Activated CD8-positive, alpha-beta T cell treated with anti-CD3 and anti-CD28 coated beads, Interleukin-2, amount 10 ng/mL, durations not matched to agents 7 days and 5 days (primary cell): Measurements from ENCODE around the gene UBASH3A. TPM values are rescaled to one million over a fixed set of nuclear protein-coding genes. Genes with fewer than 3 reads are reported as not detected.
A peak's percentile ranks its signal among the peaks of the same experiment; 100 is the strongest.

ENCODE experiments used
- ATAC-seq: fragments of 150-1000 bp; cut with Tn5 transposase; one replicate; pipeline ENCODE4 v1.10.0; 2021; ENCODE audit warnings: moderate library complexity
- CTCF ChIA-PET: fragments of 350-600 bp; sonication (Branson Sonifier 250); formaldehyde crosslinking; loops from one replicate; lab custom pipeline; 2021; ENCODE audit warnings: antibody characterized with exemption; lab: Charles Lee
- POLR2A ChIA-PET: fragments of 350-600 bp; sonication (Branson Sonifier 250); formaldehyde crosslinking; loops from one replicate; lab custom pipeline; 2021; ENCODE audit warnings: antibody characterized with exemption; lab: Charles Lee
- DNase-seq: peaks from one replicate; pipeline ENCODE4 v3.0.0-alpha.2; 2020
- H3K27ac Mint-ChIP-seq: one replicate; pipeline ENCODE4 v1.8.0; 2021; ENCODE audit warnings: mild to moderate bottlenecking, mixed read lengths
- H3K27me3 Mint-ChIP-seq: one replicate; pipeline ENCODE4 v1.8.0; 2021; ENCODE audit warnings: low read depth, mixed read lengths
- H3K36me3 Mint-ChIP-seq: one replicate; pipeline ENCODE4 v1.8.0; 2021; ENCODE audit warnings: low read depth, mixed read lengths
- H3K4me1 Mint-ChIP-seq: one replicate; pipeline ENCODE4 v1.8.0; 2021; ENCODE audit warnings: low read depth, mixed read lengths
- H3K4me3 Mint-ChIP-seq: one replicate; pipeline ENCODE4 v1.8.0; 2021; ENCODE audit warnings: mild to moderate bottlenecking, mixed read lengths
- H3K9me3 Mint-ChIP-seq: one replicate; pipeline ENCODE4 v1.8.0; 2022; ENCODE audit warnings: mixed read lengths; ENCODE audit not compliant: insufficient read depth
- total RNA-seq, 2 experiments: library from RNA; stranded (reverse); gene quantifications; one replicate each; pipeline ENCODE4 v1.2.3, GENCODE V29; 2021

The UBASH3A gene
- total RNA-seq, 2 experiments from 2014 or later = 68.7 to 74.0 TPM

- no peaks in the 10 kb centered on the region for H3K36me3 Mint-ChIP-seq
- H3K9me3 Mint-ChIP-seq = no peaks in the 10 kb centered on the region
- H3K4me3 Mint-ChIP-seq = no peak overlapping the region
- H3K4me1 Mint-ChIP-seq = peaks cover 19% of the 10 kb centered on the region
- CTCF ChIA-PET = interaction anchor here (1.0 to 1.5 kb wide), 3 partner anchors 9 to 184 kb away, joined by 3 to 5 read pairs (median 4); no protein-coding TSS in a partner anchor
- H3K27me3 Mint-ChIP-seq = peaks cover 30% of the 10 kb centered on the region
- POLR2A ChIA-PET = interaction anchor here (0.7 kb wide), 1 partner anchor 221 kb away, joined by 3 read pairs; no protein-coding TSS in a partner anchor
- ATAC-seq (no peak), DNase-seq (no peak)
- no peak overlapping the region for H3K27ac Mint-ChIP-seq
Observed at GRCh38 chr21:42493109-42494060, 89.7 kb downstream of the UBASH3A start.

GRCh38 chr21:42495027-42495426, 91.3 kb downstream of the UBASH3A start:
- no peak for DNase-seq
- Mint-ChIP-seq H3K9me3 (no peaks in the 10 kb centered on the region), H3K4me3 (no peak overlapping the region), H3K27me3 (peaks cover 24% of the 10 kb centered on the region), H3K4me1 (peaks cover 19% of the 10 kb centered on the region), H3K27ac (no peak overlapping the region), H3K36me3 (no peaks in the 10 kb centered on the region)
- CTCF ChIA-PET = interaction anchor here (1.2 to 1.5 kb wide), 2 partner anchors 10 to 33 kb away, joined by 3 to 4 read pairs; no protein-coding TSS in a partner anchor
- ATAC-seq = no peak
- POLR2A ChIA-PET = interaction anchor here (1.9 kb wide), 1 partner anchor 17 kb away, joined by 6 read pairs; no protein-coding TSS in a partner anchor

- ATAC-seq (no peak), DNase-seq (no peak)
- H3K36me3 Mint-ChIP-seq = no peaks in the 10 kb centered on the region
- H3K27ac Mint-ChIP-seq = peak overlapping the region; percentile 89
- peak overlapping the region; percentile 80 for H3K4me3 Mint-ChIP-seq
- no peaks in the 10 kb centered on the region for H3K9me3 Mint-ChIP-seq
- peaks cover 19% of the 10 kb centered on the region for H3K4me1 Mint-ChIP-seq
- CTCF ChIA-PET = interaction anchor here (1.2 kb wide), 1 partner anchor 32 kb away, joined by 3 read pairs; no protein-coding TSS in a partner anchor
- H3K27me3 Mint-ChIP-seq = peaks cover 24% of the 10 kb centered on the region
- POLR2A ChIA-PET = interaction anchor here (0.8 to 1.9 kb wide), 3 partner anchors 17 to 31 kb away, joined by 3 to 6 read pairs (median 5); no protein-coding TSS in a partner anchor
Observed at GRCh38 chr21:42495765-42496119, 92.0 kb downstream of the UBASH3A start.

GRCh38 chr21:42496120-42496838, 92.6 kb downstream of the UBASH3A start, which contains the start of gene RSPH1:
Gene RSPH1, minus strand, starts transcription at chr21:42496224. Its CDS starts 38 bp downstream, at chr21:42496186.
- Mint-ChIP-seq H3K27ac (peak within 1 kb of the TSS; percentile 89), H3K4me1 (peaks cover 19% of the 10 kb centered on the region), H3K9me3 (no peaks in the 10 kb centered on the region), H3K4me3 (peak within 1 kb of the TSS; percentile 80), H3K27me3 (peaks cover 21% of the 10 kb centered on the region), H3K36me3 (no peaks in the 10 kb centered on the region)
- DNase-seq (peak; percentile 100), ATAC-seq (peak; percentile 96)
- POLR2A ChIA-PET = interaction anchor here (0.5 to 1.9 kb wide), 4 partner anchors 15 to 31 kb away, joined by 3 to 6 read pairs (median 4); no protein-coding TSS in a partner anchor
- CTCF ChIA-PET = interaction anchor here (1.0 kb wide), 2 partner anchors 9 to 18 kb away, joined by 5 to 6 read pairs; partner anchors contain the start of gene SLC37A1

- no peak for DNase-seq
- CTCF ChIA-PET = interaction anchor here (1.0 kb wide), 2 partner anchors 9 to 18 kb away, joined by 5 to 6 read pairs; partner anchors contain the start of gene SLC37A1
- Mint-ChIP-seq H3K27me3 (peaks cover 20% of the 10 kb centered on the region), H3K9me3 (no peaks in the 10 kb centered on the region), H3K36me3 (no peaks in the 10 kb centered on the region), H3K4me1 (peaks cover 19% of the 10 kb centered on the region), H3K27ac (peak overlapping the region; percentile 89), H3K4me3 (peak overlapping the region; percentile 80)
- POLR2A ChIA-PET = interaction anchor here (0.5 to 1.9 kb wide), 2 partner anchors 14 to 16 kb away, joined by 3 to 6 read pairs; no protein-coding TSS in a partner anchor
- ATAC-seq = no peak
Observed at GRCh38 chr21:42496839-42497202, 93.1 kb downstream of the UBASH3A start.

Other genes starting within 250 kb of the UBASH3A start
- gene ABCG1, start 184.8 kb upstream of the UBASH3A start, total RNA-seq = 1 to 10 TPM; 6.7 to 8.0 TPM
- gene TFF3, start 88.5 kb upstream of the UBASH3A start, total RNA-seq = not detected
- not detected for gene TFF2, start 52.9 kb upstream of the UBASH3A start, total RNA-seq
- not detected for gene TFF1, start 37.4 kb upstream of the UBASH3A start, total RNA-seq
- gene TMPRSS3, start 7.8 kb upstream of the UBASH3A start, total RNA-seq = 10 to 100 TPM in 1 of 2 experiments, 1 to 10 TPM in 1; 9.9 to 10.1 TPM
- not detected for gene RSPH1, start 92.3 kb downstream of the UBASH3A start, total RNA-seq
- gene SLC37A1, start 110.0 kb downstream of the UBASH3A start, total RNA-seq = 10 to 100 TPM; 18.9 to 19.2 TPM
- 10 to 100 TPM in 1 of 2 experiments, 1 to 10 TPM in 1; 8.3 to 10.8 TPM for gene PDE9A, start 249.7 kb downstream of the UBASH3A start, total RNA-seq